NT2/D1 (cell line): ENCODE data around the gene POLR1C.

Experiments used
- SUZ12 ChIP-seq: IDR thresholded peaks from 2 replicates; pipeline ENCODE4 v1.6.1; 2011; ENCODE audit not compliant: insufficient read length, insufficient read depth; ENCODE audit errors: extremely low read depth
- YY1 ChIP-seq: IDR thresholded peaks from 2 replicates; pipeline ENCODE4 v1.6.1; 2011; ENCODE audit not compliant: insufficient read length, insufficient read depth
- ZNF274 ChIP-seq: IDR thresholded peaks from 2 replicates; pipeline ENCODE4 v1.6.1; 2011; ENCODE audit warnings: mild to moderate bottlenecking, low read depth, low read length

GRCh38 chr6:43515808-43516207, 1.1 kb upstream of the POLR1C start:
- TF ChIP-seq YY1: no peak
- TF ChIP-seq SUZ12: no peak
- TF ChIP-seq ZNF274: no peak
